MM.1S (cell line): Measurements from ENCODE around the gene TTK.

Experiments
- DNase-seq: peaks from one replicate; pipeline ENCODE4 v3.0.0-alpha.2; 2015
- H2AFZ ChIP-seq: fragments of 300-600 bp; sonication (generic); 2 replicates; pipeline ENCODE4 v1.6.0; 2016; ENCODE audit warnings: antibody characterized with exemption, low read length
- H3F3A ChIP-seq: fragments of 300-600 bp; sonication (generic); 2 replicates; pipeline ENCODE4 v1.6.1; 2016; ENCODE audit warnings: mild to moderate bottlenecking, antibody characterized with exemption, low read length, moderate library complexity, mixed read lengths; ENCODE audit not compliant: insufficient read depth
- H3K27ac ChIP-seq: fragments of 300-600 bp; sonication (generic); 2 replicates; pipeline ENCODE4 v1.5.1; 2016; ENCODE audit warnings: mild to moderate bottlenecking, low read length
- H3K27me3 ChIP-seq: fragments of 300-600 bp; sonication (generic); replicated peaks from 2 replicates; pipeline ENCODE4 v1.6.0; 2016; ENCODE audit warnings: low read length; ENCODE audit not compliant: insufficient read depth
- H3K36me3 ChIP-seq: fragments of 300-600 bp; sonication (generic); replicated peaks from 2 replicates; pipeline ENCODE4 v1.6.1; 2016; ENCODE audit warnings: mild to moderate bottlenecking, low read length, mixed read lengths; ENCODE audit not compliant: insufficient read depth
- H3K4me1 ChIP-seq: fragments of 300-600 bp; sonication (generic); 2 replicates; pipeline ENCODE4 v1.6.1; 2016; ENCODE audit warnings: low read length, mixed read lengths
- H3K4me2 ChIP-seq: fragments of 300-600 bp; sonication (generic); 2 replicates; pipeline ENCODE4 v1.6.0; 2016; ENCODE audit warnings: low read depth, low read length
- H3K4me3 ChIP-seq: fragments of 300-600 bp; sonication (generic); 2 replicates; pipeline ENCODE4 v1.5.1; 2016; ENCODE audit warnings: low read length, mixed read lengths
- H3K79me2 ChIP-seq: fragments of 300-600 bp; sonication (generic); 2 replicates; pipeline ENCODE4 v1.6.1; 2016; ENCODE audit warnings: mixed run types, low read length, mixed read lengths
- H3K9ac ChIP-seq: fragments of 300-600 bp; sonication (generic); 2 replicates; pipeline ENCODE4 v1.6.1; 2016; ENCODE audit warnings: low read length, mixed read lengths
- H3K9me2 ChIP-seq: fragments of 300-600 bp; sonication (generic); replicated peaks from 2 replicates; pipeline ENCODE4 v1.6.1; 2016; ENCODE audit warnings: mild to moderate bottlenecking, low read length, mixed read lengths; ENCODE audit not compliant: insufficient read depth
- H3K9me3 ChIP-seq: fragments of 300-600 bp; sonication (generic); replicated peaks from 2 replicates; pipeline ENCODE4 v1.6.1; 2016; ENCODE audit warnings: mild to moderate bottlenecking, low read length, mixed read lengths; ENCODE audit not compliant: insufficient read depth
- H4K20me1 ChIP-seq: fragments of 300-600 bp; sonication (generic); 2 replicates; pipeline ENCODE4 v1.6.1; 2016; ENCODE audit warnings: mild to moderate bottlenecking, low read length, moderate library complexity, mixed read lengths; ENCODE audit not compliant: insufficient read depth
- EZH2 ChIP-seq: fragments of 300-600 bp; sonication (generic); optimal IDR thresholded peaks from 2 replicates; pipeline ENCODE3; 2017; ENCODE audit warnings: low read depth, mild to moderate bottlenecking, antibody characterized with exemption, low read length, mixed read lengths
- EZH2phosphoT487 ChIP-seq: fragments of 300-600 bp; sonication (generic); IDR thresholded peaks from 2 replicates; pipeline ENCODE4 v1.6.1; 2018; ENCODE audit warnings: antibody characterized with exemption, low read length
- TF ChIP-seq, protein P1 (sequence below): fragments of 300-600 bp; sonication (generic); IDR thresholded peaks from 2 replicates; pipeline ENCODE4 v1.5.1; 2016; ENCODE audit warnings: antibody characterized with exemption, low read length, mixed read lengths

TTK gene

DNA sequence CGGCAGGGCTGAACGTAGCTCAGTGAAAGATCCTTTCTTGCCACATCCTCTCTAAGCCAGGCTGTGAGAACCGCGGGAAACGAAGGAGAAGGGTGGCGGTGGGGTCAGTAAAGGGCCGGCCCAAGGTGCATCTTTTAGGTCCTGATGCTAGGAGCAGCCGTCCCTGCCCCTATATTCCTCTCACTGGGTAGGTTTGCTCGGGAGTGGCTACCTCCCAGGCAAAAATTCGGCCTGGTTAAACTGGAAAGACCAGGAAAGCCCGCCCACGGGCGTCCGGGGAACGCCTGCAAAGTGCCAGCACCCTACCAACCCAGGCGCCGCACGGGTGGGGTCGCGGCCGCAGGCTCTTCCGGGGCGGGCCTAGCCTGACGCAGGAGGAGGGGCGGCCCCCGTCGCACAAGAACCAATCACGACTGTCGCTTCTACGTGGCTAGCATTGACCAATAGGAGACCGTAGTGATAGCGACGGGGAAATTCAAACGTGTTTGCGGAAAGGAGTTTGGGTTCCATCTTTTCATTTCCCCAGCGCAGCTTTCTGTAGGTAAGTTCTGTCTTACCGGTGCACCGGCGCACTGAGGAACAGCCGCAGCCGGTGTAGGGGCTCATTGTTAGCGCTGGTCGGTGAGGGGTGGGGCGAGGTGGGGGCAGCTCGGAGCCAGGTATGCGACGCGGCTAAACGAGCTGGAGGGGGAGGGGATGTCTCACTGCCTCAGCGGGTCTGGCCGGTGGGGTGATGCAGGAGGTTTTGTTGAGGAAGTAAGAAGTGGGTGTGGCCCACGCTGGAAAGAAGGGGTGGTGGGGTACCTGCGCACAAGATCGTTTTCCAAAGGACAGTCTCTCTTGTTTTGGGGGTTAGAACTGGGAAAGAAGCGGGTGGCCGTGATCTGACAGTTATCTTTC is at the start of gene TTK:
TSS of gene TTK (plus strand) at position 477 of the 900 bp plus-strand sequence. CDS start 1,195 bp downstream, outside the sequence.
- Histone ChIP-seq H3K27me3 (no peaks in the 10 kb centered on the region), H4K20me1 (no peaks in the 10 kb centered on the region), H3K9me3 (no peaks in the 10 kb centered on the region), H3K4me3 (peak within 1 kb of the TSS; percentile 89), H3F3A (no peaks in the 10 kb centered on the region), H2AFZ (peak within 1 kb of the TSS; percentile 86), H3K79me2 (peaks cover 30% of the 10 kb centered on the region), H3K9me2 (no peaks in the 10 kb centered on the region), H3K9ac (peak within 1 kb of the TSS; percentile 56; the same call in 1 of the 2 replicates), H3K4me2 (peak within 1 kb of the TSS; percentile 87), H3K4me1 (peaks cover 11% of the 10 kb centered on the region), H3K36me3 (0 out of 2 replicates have a peak, but pooled peaks cover 5% of the 10 kb centered on the region), H3K27ac (peak within 1 kb of the TSS; percentile 50; the same call in 1 of the 2 replicates)
- TF ChIP-seq EZH2 (no peak), EZH2phosphoT487 (no peak)
- TF ChIP-seq, protein P1, sequence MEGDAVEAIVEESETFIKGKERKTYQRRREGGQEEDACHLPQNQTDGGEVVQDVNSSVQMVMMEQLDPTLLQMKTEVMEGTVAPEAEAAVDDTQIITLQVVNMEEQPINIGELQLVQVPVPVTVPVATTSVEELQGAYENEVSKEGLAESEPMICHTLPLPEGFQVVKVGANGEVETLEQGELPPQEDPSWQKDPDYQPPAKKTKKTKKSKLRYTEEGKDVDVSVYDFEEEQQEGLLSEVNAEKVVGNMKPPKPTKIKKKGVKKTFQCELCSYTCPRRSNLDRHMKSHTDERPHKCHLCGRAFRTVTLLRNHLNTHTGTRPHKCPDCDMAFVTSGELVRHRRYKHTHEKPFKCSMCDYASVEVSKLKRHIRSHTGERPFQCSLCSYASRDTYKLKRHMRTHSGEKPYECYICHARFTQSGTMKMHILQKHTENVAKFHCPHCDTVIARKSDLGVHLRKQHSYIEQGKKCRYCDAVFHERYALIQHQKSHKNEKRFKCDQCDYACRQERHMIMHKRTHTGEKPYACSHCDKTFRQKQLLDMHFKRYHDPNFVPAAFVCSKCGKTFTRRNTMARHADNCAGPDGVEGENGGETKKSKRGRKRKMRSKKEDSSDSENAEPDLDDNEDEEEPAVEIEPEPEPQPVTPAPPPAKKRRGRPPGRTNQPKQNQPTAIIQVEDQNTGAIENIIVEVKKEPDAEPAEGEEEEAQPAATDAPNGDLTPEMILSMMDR: no peak
- peak; percentile 95 for DNase-seq

DNA sequence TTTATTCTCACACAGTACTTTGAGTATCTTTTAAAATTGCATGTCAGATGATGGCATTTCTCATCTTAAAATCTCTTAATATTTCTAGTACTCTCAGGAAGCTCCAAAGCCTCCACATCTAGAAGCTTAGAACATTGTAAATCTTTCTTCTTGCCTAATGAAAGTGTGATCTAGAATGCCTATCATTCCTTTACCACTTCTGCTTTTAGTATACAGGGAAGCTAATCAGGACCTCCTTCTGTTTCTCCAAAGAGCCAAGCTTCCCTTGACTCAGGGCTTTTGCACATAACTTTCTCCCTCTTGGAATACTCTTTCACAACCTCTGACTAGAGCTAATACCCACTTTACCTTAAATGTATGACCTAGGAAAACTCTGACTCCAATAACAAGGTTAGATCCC is 49.6 kb upstream of the TTK start:
- H3K27ac ChIP-seq: no peak overlapping the region
- no peaks in the 10 kb centered on the region for H3K9me2 ChIP-seq
- no peak overlapping the region for H2AFZ ChIP-seq
- no peaks in the 10 kb centered on the region for H3K36me3 ChIP-seq
- H3F3A ChIP-seq: no peaks in the 10 kb centered on the region
- TF ChIP-seq, protein P1: no peak
- TF ChIP-seq EZH2: no peak
- H3K9ac ChIP-seq: no peak overlapping the region
- no peaks in the 10 kb centered on the region for H3K27me3 ChIP-seq
- H3K4me3 ChIP-seq: no peak overlapping the region
- H3K4me1 ChIP-seq: no peaks in the 10 kb centered on the region
- no peak overlapping the region for H3K4me2 ChIP-seq
- no peaks in the 10 kb centered on the region for H4K20me1 ChIP-seq
- H3K79me2 ChIP-seq: no peaks in the 10 kb centered on the region
- no peaks in the 10 kb centered on the region for H3K9me3 ChIP-seq
- no peak for DNase-seq

DNA sequence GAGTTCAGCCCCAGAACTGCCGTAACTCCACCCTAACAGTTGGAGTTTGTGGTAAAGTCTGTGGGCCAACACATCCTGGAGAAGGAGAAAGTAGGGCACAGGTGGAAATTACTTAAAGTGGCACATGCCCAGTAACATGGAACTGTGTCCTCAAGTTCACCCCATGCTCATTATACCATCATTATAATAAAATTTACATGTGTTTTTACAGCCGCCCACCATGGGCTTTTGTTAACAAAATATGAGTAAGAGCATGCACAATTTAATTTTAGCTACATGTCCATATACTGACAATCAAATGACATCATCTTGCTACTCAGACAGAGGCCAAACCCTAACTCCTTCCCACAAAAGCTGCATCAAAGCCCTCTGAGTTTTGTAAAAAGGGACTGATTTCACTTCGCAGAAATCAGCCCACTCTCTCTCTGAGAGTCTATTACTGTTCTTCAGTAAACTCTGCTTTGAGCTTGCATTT is 39.8 kb upstream of the TTK start:
- DNase-seq: no peak
- H3K36me3 ChIP-seq: no peaks in the 10 kb centered on the region
- no peaks in the 10 kb centered on the region for H4K20me1 ChIP-seq
- H3K27me3 ChIP-seq: no peaks in the 10 kb centered on the region
- no peak overlapping the region for H2AFZ ChIP-seq
- H3F3A ChIP-seq: no peaks in the 10 kb centered on the region
- H3K4me3 ChIP-seq: no peak overlapping the region
- no peak overlapping the region for H3K9ac ChIP-seq
- no peaks in the 10 kb centered on the region for H3K79me2 ChIP-seq
- no peaks in the 10 kb centered on the region for H3K9me3 ChIP-seq
- TF ChIP-seq, protein P1: no peak
- TF ChIP-seq EZH2 (no peak), EZH2phosphoT487 (no peak)
- no peaks in the 10 kb centered on the region for H3K4me1 ChIP-seq
- H3K4me2 ChIP-seq: no peak overlapping the region
- H3K9me2 ChIP-seq: no peaks in the 10 kb centered on the region
- H3K27ac ChIP-seq: no peak overlapping the region
